ENCODE measurements around the gene SMARCAL1.

- TF ChIP-seq, protein P1, sequence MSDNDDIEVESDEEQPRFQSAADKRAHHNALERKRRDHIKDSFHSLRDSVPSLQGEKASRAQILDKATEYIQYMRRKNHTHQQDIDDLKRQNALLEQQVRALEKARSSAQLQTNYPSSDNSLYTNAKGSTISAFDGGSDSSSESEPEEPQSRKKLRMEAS (IDR thresholded peaks at IDR 0.05): no peak
- TF ChIP-seq REST (IDR thresholded peaks at IDR 0.05; ENCODE audit: low read depth) (no peak), YY1 (IDR thresholded peaks at IDR 0.05; ENCODE audit: low read depth) (no peak), TCF12 (IDR thresholded peaks at IDR 0.05; ENCODE audit: low read depth) (no peak), TEAD4 (IDR thresholded peaks at IDR 0.05) (no peak), RAD21 (IDR thresholded peaks at IDR 0.05; ENCODE audit: low read depth) (no peak), NFIC (IDR thresholded peaks at IDR 0.05) (no peak), FOXM1 (IDR thresholded peaks at IDR 0.05; ENCODE audit: borderline replicate concordance, low read depth) (no peak), EGR1 (IDR thresholded peaks at IDR 0.05) (no peak)
- TF ChIP-seq, protein P2, sequence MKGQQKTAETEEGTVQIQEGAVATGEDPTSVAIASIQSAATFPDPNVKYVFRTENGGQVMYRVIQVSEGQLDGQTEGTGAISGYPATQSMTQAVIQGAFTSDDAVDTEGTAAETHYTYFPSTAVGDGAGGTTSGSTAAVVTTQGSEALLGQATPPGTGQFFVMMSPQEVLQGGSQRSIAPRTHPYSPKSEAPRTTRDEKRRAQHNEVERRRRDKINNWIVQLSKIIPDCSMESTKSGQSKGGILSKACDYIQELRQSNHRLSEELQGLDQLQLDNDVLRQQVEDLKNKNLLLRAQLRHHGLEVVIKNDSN (IDR thresholded peaks at IDR 0.05): no peak
These were observed 49.1 kb upstream of the SMARCAL1 start for GRCh38 chr2:216363221-216363620.

All from Ishikawa (cell line).